Neural progenitor cell (in vitro differentiated cells): ENCODE data around the gene LGALS16. TPM values are rescaled to one million over a fixed set of nuclear protein-coding genes. Genes with fewer than 3 reads are reported as not detected.

Experiments
- DNase-seq: peaks from one replicate; pipeline ENCODE4 v3.0.0-alpha.2; 2016; ENCODE audit warnings: low spot score
- H2AFZ ChIP-seq: fragments of 200-600 bp; sonication (generic); replicated peaks from 2 replicates; pipeline ENCODE4 v1.6.1; 2016; ENCODE audit warnings: antibody characterized with exemption
- H3F3A ChIP-seq: fragments of 200-600 bp; sonication (generic); 2 replicates; pipeline ENCODE4 v1.6.1; 2016; ENCODE audit warnings: antibody characterized with exemption, low read depth
- H3K27ac ChIP-seq: fragments of 200-600 bp; sonication (generic); 2 replicates; pipeline ENCODE4 v1.5.1; 2016; ENCODE audit warnings: mild to moderate bottlenecking
- H3K27me3 ChIP-seq: fragments of 200-600 bp; sonication (generic); 2 replicates; pipeline ENCODE4 v1.6.1; 2016; ENCODE audit warnings: mild to moderate bottlenecking, moderate library complexity
- H3K36me3 ChIP-seq: fragments of 200-600 bp; sonication (generic); 2 replicates; pipeline ENCODE4 v1.5.1; 2016
- H3K4me1 ChIP-seq: fragments of 200-600 bp; sonication (generic); 2 replicates; pipeline ENCODE4 v1.6.1; 2016; ENCODE audit warnings: mixed run types
- H3K4me2 ChIP-seq: fragments of 200-600 bp; sonication (generic); 2 replicates; pipeline ENCODE4 v1.6.1; 2016
- H3K4me3 ChIP-seq: fragments of 200-600 bp; sonication (generic); 2 replicates; pipeline ENCODE4 v1.5.1; 2016
- H3K79me2 ChIP-seq: fragments of 200-600 bp; sonication (generic); 2 replicates; pipeline ENCODE4 v1.6.1; 2016; ENCODE audit warnings: low read depth
- H3K9ac ChIP-seq: fragments of 200-600 bp; sonication (generic); 2 replicates; pipeline ENCODE4 v1.6.1; 2016
- H3K9me3 ChIP-seq: fragments of 200-600 bp; sonication (generic); 2 replicates; pipeline ENCODE4 v1.5.1; 2016; ENCODE audit warnings: low read depth
- H4K20me1 ChIP-seq: fragments of 200-600 bp; sonication (generic); 2 replicates; pipeline ENCODE4 v1.6.1; 2016; ENCODE audit warnings: low read depth
- H3K27ac Mint-ChIP-seq: 3 replicates; pipeline ENCODE4 v1.8.0; 2021; ENCODE audit warnings: mixed read lengths
- H3K27me3 Mint-ChIP-seq: 2 replicates; pipeline ENCODE4 v1.8.0; 2022; ENCODE audit warnings: low read depth, mild to moderate bottlenecking, inconsistent platforms, moderate library complexity, mixed read lengths; ENCODE audit not compliant: insufficient read depth
- H3K36me3 Mint-ChIP-seq: 3 replicates; pipeline ENCODE4 v1.8.0; 2021; ENCODE audit warnings: mixed read lengths
- H3K4me1 Mint-ChIP-seq: 3 replicates; pipeline ENCODE4 v1.8.0; 2021; ENCODE audit warnings: mixed read lengths
- H3K4me3 Mint-ChIP-seq: 3 replicates; pipeline ENCODE4 v1.8.0; 2021; ENCODE audit warnings: mild to moderate bottlenecking, moderate library complexity, mixed read lengths
- H3K9me3 Mint-ChIP-seq: 3 replicates; pipeline ENCODE4 v1.8.0; 2020; ENCODE audit warnings: mixed read lengths
- EZH2 ChIP-seq: fragments of 200-600 bp; sonication (generic); IDR thresholded peaks from 2 replicates; pipeline ENCODE4 v1.6.1; 2017; ENCODE audit warnings: antibody characterized with exemption, mild to moderate bottlenecking, moderate library complexity
- EZH2phosphoT487 ChIP-seq: fragments of 200-600 bp; sonication (generic); IDR thresholded peaks from 2 replicates; pipeline ENCODE4 v1.6.1; 2017; ENCODE audit warnings: antibody characterized with exemption
- small RNA-seq: library from RNA; depleted of rRNA; stranded (forward); fragments of <200 nt; gene quantifications from one replicate; pipeline ENCODE3, GENCODE V24; 2015
- total RNA-seq: library from RNA; depleted of rRNA; stranded (reverse); fragments of >200 nt; gene quantifications from 2 replicates; pipeline ENCODE4 v1.2.3, GENCODE V29; 2015; ENCODE audit warnings: low replicate concordance
- TF ChIP-seq, protein P1 (sequence below): fragments of 200-600 bp; sonication (generic); IDR thresholded peaks from 2 replicates; pipeline ENCODE4 v1.5.1; 2017; ENCODE audit warnings: antibody characterized with exemption, mild to moderate bottlenecking

The LGALS16 gene
- total RNA-seq, 1 donor from 2014 or later, result not detected

DNA sequence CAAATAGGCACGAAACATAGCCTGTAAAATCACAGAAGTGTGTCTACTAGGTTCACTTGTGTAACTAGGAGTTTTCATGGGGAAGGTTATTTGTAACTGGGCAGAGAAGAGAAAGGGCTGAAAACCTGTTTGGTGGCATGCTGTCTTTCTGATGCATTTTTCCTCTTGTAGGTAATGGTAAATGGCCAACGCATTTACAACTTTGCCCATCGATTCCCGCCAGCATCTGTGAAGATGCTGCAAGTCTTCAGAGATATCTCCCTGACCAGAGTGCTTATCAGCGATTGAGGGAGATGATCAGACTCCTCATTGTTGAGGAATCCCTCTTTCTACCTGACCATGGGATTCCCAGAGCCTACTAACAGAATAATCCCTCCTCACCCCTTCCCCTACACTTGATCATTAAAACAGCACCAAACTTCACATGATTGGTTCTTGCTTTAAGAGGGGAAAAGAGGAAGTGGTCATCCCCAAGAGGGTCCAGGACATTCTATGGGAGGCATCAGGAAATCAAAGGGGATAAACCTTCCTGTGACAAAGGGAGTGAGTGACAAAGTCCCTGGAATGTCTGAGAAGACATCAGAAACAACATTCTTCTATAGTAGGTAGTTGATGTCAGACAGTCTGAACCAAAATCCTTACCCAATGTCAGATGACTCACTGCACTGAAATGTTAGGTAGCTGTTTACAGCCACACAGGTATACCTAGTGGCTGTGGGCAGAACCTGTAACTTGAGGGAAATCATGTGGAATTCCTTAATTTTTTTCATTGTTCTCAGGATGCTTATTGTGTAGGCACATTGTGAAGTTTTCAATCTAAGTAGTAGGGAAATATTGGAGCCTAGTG, 53.5 kb downstream of the LGALS16 start:
- no peaks in the 10 kb centered on the region for H3K4me1 Mint-ChIP-seq

More for the DNA sequence above, 53.5 kb downstream of the LGALS16 start:
- Mint-ChIP-seq H3K9me3 (no peaks in the 10 kb centered on the region), H3K27ac (no peak overlapping the region), H3K4me3 (no peak overlapping the region), H3K36me3 (no peaks in the 10 kb centered on the region), H3K27me3 (peaks cover 11% of the 10 kb centered on the region)
- H3K27me3 ChIP-seq, result no peaks in the 10 kb centered on the region
- H3K27ac ChIP-seq, result no peak overlapping the region
- H4K20me1 ChIP-seq, result no peaks in the 10 kb centered on the region
- TF ChIP-seq EZH2phosphoT487, result no peak
- TF ChIP-seq, protein P1, sequence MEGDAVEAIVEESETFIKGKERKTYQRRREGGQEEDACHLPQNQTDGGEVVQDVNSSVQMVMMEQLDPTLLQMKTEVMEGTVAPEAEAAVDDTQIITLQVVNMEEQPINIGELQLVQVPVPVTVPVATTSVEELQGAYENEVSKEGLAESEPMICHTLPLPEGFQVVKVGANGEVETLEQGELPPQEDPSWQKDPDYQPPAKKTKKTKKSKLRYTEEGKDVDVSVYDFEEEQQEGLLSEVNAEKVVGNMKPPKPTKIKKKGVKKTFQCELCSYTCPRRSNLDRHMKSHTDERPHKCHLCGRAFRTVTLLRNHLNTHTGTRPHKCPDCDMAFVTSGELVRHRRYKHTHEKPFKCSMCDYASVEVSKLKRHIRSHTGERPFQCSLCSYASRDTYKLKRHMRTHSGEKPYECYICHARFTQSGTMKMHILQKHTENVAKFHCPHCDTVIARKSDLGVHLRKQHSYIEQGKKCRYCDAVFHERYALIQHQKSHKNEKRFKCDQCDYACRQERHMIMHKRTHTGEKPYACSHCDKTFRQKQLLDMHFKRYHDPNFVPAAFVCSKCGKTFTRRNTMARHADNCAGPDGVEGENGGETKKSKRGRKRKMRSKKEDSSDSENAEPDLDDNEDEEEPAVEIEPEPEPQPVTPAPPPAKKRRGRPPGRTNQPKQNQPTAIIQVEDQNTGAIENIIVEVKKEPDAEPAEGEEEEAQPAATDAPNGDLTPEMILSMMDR, result no peak
- no peak for TF ChIP-seq EZH2
- no peak overlapping the region for H3K4me2 ChIP-seq
- H3K9me3 ChIP-seq, result no peaks in the 10 kb centered on the region
- H3K9ac ChIP-seq, result no peak overlapping the region
- H3K4me3 ChIP-seq, result no peak overlapping the region
- no peaks in the 10 kb centered on the region for H3K36me3 ChIP-seq
- H3F3A ChIP-seq, result no peaks in the 10 kb centered on the region
- no peaks in the 10 kb centered on the region for H3K4me1 ChIP-seq
- no peak for DNase-seq
- H2AFZ ChIP-seq, result no peak overlapping the region
- H3K79me2 ChIP-seq, result no peaks in the 10 kb centered on the region

Small RNA genes lying within 50 kb of the gene (small RNA-seq; reads per million reads assigned to genes)
- not detected for gene AC005176.2
- not detected for gene RPS29P27
- gene RPS29P30, result not detected

Other genes starting within 250 kb of the LGALS16 start
- 1.2 TPM in 1 of 2 replicates, not detected in the other for gene ZFP36, start 249.1 kb upstream of the LGALS16 start, total RNA-seq
- 10.7 and 46.9 TPM in 2 replicates for gene PLEKHG2, start 243.2 kb upstream of the LGALS16 start, total RNA-seq
- 94.8 and 268 TPM in 2 replicates for gene RPS16, start 220.0 kb upstream of the LGALS16 start, total RNA-seq
- 48.5 and 84.3 TPM in 2 replicates for gene SUPT5H, start 210.3 kb upstream of the LGALS16 start, total RNA-seq
- 39.9 and 79.3 TPM in 2 replicates for gene TIMM50, start 175.1 kb upstream of the LGALS16 start, total RNA-seq
- 0.37 and 2.8 TPM in 2 replicates for gene DLL3, start 157.0 kb upstream of the LGALS16 start, total RNA-seq
- gene SELENOV, start 140.8 kb upstream of the LGALS16 start, total RNA-seq, result 0.73 and 6.2 TPM in 2 replicates
- gene EID2B, start 123.1 kb upstream of the LGALS16 start, total RNA-seq, result 10.1 and 11.1 TPM in 2 replicates
- 20.0 and 23.5 TPM in 2 replicates for gene EID2, start 115.8 kb upstream of the LGALS16 start, total RNA-seq
- not detected in 2 replicates for gene LGALS13, start 53.4 kb upstream of the LGALS16 start, total RNA-seq
- not detected in 2 replicates for gene LGALS14, start 48.6 kb downstream of the LGALS16 start, total RNA-seq
- not detected in 2 replicates for gene CLC, start 82.1 kb downstream of the LGALS16 start, total RNA-seq
- gene LEUTX, start 122.9 kb downstream of the LGALS16 start, total RNA-seq, result not detected in 2 replicates
- 7.8 and 26.8 TPM in 2 replicates for gene DYRK1B, start 178.2 kb downstream of the LGALS16 start, total RNA-seq
- 386 and 428 TPM in 2 replicates for gene FBL, start 190.5 kb downstream of the LGALS16 start, total RNA-seq